ENCODE results near the gene CCDC181. TPM values are rescaled to one million over a fixed set of nuclear protein-coding genes. Genes with fewer than 3 reads are reported as not detected.
"Not testable (repeated sequence)": the region's sequence is repeated elsewhere in the genome, so short reads cannot be mapped to it uniquely, and the experiment has no call there.

Gene CCDC181
- 1.2 TPM for total RNA-seq (ENCODE audit: insufficient read depth, low replicate concordance)

DNA sequence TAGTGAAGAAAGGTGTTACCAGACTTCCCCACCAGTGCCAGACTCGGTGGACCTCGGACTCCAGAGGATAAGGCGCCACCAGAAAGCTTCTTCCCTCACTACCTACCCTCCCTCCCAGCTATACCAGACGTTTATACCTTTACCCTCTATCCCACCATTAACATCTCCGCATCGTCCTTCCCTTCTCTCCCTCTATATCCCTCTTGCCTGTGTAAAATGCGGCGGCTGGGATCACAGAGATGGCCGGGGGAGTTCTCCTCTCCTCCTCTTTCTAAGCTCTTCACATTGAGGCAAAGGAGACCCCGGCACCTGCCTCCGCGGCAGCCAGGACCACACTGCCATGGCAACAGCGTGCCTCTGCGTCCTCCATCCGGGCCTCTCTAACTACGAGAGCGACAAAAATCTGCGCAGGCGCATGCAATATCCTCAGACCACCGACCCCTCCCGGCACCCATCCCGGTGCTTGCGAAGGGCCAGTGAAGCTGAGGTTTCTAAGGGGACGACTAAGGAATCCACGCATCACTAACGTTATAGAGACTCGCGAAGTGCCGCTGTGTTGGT is at the start of gene CCDC181:
Gene CCDC181 (minus strand): TSS at position 394 of the 561 bp plus-strand sequence. CDS start 2,547 bp downstream, outside the sequence.
- peak; percentile 73 for DNase-seq (ENCODE audit: low spot score)

DNA sequence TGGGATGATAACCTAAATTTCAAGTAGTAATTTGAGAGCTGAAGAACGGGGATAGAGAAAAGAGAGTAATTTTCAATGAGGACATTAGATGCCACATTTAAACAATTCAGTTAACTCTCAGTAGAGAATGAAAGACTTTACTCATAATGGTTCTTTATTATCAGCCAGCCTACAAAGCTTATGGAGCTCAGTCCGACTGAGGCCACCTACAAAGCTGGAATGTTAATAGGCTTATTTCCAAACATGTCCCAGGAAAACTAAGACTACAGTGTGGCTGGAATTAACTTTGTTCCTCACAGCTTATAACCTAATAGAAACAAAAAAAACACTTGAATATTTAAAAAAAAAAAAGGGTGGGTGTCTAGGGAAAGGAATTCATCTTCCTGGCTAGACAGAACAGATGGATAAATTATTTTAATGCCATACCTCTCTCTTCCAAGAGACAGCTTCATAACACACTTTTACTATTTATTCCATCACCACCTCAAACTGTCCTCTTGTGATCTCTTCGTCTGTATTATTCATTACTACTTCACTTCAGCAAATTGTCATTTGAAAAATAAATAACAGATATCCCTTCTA is 48.6 kb upstream of the CCDC181 start:
- DNase-seq (ENCODE audit: low spot score) = no peak

DNA sequence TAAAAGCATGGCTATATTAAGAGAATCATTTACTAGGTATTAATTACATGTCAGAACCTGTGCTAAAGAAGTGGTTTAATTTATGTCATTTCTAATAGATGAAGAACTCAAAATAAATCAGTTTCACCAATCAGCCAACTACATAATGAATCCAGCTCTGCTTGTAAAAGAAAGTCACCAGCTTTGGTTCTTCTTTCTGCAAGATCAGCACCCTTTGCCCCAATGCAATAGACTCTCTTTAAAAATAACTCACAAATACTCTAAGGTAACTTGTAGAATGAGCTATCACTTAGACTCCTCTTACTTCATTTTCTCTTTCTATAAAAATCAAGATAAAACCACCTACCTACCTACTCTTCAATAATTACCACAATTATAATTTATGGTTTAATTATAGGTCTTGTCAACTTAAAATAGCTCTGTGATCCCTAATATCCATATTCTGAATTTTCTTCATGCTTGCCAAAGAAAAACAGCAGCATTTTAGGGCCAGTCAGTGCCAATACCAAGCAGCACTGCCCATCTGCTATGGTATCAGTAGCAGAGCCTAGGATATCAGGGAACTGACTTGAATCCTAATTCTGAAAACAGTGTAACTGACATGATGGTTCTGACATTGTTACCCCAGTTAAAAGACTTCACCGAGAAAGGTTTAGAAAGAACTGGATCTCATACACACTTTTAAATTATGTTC is 47.2 kb upstream of the CCDC181 start:
- no peak for DNase-seq (ENCODE audit: low spot score)

DNA sequence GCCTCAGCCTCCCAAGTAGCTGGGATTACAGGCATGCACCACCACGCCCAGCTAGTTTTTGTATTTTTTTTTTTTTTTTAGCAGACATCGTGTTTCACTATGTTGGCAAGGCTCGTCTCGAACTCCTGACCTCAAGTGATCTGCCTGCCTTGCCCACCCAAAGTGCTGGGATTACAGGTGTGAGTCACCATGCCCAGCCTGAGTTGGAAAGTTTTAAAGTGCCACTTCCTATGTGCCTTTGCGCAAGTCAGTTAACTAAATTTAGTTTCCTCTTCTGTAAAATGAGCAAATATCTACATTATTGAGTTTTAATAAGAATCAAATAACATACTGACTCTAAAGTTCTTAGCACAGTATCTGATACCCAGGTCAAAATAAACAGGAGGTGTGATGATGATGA is 46.1 kb upstream of the CCDC181 start:
- no peak for DNase-seq (ENCODE audit: low spot score)

DNA sequence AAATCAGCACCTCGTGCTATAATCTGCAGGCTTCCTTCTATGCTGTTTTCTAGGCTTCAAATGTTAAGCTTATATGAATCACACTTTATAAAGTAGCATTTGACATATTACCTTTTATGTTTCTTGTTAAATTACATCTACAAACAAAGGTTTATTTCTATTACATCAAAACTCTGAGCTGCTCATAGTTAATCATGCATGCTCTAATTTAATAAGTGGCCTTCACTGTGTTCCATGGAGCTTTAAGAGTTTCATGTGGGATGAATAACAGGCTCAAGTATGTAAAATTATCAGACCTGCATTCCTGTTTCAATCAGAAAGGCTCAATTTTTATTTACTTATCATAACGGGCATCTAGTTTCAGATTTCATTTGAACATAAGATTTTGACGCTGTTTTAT is 45.5 kb upstream of the CCDC181 start:
- no peak for DNase-seq (ENCODE audit: low spot score)

DNA sequence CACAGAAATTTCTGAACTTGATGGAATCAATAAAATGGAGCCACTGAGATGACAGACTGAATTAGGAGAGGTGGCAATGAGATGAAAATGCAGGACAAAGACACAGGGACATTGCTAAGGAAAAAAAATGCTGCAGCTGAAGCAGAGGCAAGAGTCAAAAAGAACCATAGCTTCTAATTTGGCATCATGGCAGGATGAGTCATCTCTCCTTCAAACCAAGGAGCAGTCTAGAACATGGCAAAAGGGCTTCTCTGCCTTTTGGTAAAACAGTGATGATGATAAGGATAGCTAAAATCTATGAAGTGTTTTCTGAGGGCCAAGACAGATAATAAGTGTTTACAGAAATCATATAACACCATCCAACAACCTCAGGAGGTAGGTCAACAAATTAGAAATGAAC is 41.7 kb upstream of the CCDC181 start:
- DNase-seq (ENCODE audit: low spot score) = no peak

DNA sequence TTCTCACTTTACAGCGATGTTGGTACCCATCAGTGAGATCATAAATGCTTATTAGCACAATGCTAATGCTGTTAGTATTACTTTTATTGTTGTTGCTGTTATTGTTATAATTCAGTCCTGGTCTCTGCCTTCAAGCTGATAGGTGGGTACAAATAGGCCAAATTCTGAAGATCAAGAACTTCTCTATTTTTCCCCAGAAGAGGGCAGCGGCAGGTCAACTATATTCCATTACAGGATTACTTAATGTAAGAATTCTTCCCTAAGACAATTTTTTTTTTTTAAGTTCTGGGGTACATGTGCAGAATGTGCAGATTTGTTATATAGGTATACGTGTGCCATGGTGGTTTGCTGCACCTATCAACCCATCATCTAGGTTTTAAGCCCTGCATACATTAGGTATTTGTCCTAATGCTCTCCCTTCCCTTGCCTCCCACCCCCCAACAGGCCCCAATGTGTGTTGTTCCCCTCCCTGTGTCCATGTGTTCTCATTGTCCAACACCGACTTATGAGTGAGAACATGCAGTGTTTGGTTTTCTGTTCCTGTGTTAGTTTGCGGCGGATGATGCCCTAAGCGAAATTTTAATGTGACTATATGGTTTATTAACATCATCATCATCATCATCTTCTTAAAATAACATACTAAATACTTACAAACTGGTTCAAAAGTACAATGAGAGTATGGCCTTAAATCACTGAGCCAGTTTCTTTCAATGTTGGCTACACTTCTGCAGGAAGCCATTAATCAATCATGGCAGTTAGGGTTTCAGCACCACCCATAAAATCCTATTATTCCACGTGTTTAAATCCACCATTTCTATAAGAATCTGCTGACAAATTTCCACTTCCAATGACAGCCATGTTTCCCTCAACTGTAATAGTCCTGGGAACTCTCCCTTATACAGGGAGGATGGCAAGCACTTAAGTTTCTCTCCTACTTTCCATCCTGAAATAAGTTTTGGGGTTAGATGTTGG is 39.3 kb upstream of the CCDC181 start:
- peak; percentile 43 for DNase-seq (ENCODE audit: low spot score)

DNA sequence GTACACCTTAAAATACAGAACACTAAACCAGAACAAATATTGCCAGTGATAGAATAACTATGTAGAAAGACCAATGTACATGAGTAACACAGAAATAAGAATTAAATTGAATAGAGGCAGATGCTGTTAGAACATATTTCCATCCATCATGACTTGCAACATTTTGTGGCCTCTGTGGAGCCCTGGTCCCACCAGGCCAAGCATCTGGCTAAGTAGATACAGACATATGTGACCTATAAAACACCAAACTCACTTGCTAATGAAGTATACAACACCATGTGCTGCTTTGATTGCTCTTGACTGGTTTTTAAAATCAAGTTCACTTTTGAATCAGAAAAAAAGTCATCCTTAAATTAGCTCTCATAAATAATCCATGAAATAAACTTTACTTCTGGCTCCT is 38.0 kb upstream of the CCDC181 start:
- no peak for DNase-seq (ENCODE audit: low spot score)

DNA sequence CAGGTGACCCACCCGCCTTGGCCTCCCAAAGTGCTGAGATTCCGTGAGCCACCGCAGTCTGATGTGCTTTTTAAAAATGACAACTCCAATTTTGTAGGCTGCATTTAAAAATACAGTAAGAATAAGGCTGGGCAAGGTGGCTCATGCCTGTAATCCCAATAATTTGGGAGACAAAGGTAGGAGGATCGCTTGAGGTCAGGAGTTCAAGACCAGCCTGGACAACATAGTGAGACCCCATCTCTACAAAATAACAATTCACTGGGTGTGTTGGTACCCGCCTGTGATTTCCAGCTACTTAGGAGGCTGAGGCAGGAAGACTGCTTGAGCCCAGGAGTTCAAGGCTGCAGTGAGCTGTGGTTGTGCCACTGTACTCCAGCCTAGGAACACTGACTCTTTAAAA is 35.1 kb upstream of the CCDC181 start:
- DNase-seq (ENCODE audit: low spot score) = no peak

DNA sequence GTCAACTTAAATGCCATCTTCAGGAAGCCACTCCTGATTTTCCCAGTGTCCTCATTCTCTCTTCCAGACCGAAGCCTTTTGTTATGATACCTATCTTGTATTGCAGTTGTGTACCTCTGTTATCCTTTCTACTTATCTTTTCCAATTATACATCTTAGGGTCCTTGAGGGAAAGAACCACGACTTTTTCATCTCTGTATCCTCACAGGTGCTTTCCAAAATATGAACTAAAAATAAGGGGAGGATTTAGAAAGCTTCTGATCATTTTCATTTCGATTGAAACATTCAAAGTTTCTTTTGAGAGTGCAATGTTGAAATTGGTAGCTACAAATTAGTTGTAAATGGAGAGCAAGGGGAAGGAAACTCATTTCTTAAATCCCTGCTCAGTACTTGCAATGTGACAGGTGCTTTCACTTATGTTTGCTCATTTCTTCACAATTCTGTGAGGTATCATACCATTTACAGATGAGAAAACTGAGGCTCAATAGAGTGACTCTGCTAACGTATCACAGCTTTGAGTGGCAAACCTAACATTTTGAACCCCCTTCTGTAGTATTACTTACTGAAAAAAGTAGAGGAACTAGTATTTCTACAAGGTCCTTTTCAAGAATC is 34.2 kb upstream of the CCDC181 start:
- no peak for DNase-seq (ENCODE audit: low spot score)

DNA sequence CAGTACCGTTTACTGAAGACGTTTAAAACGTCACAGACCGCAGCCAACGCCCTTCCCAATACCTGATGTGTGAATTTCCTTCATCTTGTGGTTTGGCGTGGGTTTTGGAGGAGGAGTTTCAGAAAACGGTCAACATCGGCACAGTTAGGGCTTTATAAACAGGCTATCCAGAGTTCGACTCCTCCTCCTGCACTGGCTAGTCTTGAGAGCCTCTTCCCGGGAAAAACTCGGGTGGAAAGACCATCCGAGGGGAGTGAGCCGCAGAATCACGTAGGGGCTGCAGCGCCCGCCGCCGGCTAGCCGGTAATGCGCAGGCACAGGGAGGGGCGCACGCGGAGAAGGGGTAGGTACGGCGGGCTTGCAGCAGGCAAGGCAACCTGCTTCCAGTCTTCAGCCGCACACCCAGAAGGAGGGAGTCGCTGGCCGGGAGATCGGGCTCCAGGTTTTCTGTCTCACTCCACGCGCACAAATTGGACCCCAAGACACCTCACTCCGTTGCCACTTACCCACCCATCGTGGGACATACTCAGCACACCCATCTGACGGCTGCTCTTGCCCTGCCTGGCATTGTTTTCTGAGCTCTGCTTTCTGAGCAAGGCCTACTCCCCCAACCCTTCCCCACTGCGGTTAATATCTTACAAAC is 33.0 kb upstream of the CCDC181 start:
- DNase-seq (ENCODE audit: low spot score) = no peak

DNA sequence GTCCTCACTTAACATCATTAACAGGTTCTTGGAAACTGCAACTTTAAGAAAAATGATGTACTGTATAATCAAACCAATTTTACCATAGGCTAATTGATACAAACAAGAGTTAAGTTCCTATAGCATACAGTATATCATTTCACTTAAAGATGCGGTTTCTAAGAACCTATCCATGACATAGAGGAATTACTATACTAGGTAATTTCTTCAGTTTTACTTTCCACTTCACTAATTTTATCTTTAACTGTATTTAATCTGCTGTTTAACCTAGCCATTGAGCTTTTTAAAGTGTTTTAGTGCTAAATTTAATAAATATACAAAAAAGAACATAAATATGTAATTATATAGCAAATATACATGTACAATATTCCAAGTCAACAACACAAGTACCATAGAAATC is 30.2 kb upstream of the CCDC181 start:
- DNase-seq (ENCODE audit: low spot score) = no peak

DNA sequence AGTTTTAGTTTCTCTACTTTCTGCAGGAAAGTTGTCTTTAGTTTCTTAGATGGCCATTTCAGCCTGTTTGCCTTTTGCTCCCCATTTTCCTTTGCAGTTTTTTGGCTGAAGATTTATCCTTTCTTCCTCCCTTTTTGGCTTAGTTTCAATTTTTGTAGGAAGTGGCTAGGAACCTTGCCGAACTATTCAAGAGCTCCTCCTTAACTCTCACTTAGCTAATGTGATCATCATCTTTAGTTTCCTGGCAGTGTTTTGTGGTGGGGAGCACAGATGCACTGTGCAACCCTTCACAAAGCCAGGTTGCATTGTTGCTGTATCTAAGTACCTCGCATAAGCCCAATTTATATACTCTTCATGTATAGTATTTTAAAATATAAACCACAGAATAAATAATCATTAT is 28.8 kb upstream of the CCDC181 start:
- DNase-seq (ENCODE audit: low spot score) = no peak

DNA sequence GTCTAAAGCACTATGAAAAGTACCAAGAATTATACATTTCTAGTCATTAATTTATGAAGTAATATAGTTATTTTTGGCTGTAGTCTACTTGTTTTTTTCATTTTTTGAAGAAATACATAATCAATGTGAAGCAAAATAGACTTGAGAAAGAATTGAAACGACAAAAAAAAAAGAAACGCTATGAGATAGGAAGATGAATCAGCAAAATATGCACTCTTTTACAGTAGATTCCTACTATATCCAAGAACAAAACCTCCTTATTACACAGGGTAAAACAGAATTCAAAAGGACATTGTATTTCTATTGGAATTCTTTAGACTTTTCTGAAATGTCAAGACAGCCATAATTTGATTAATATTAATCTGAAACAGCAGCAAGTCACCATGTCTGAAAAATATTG is 25.6 kb upstream of the CCDC181 start:
- DNase-seq (ENCODE audit: low spot score) = no peak

DNA sequence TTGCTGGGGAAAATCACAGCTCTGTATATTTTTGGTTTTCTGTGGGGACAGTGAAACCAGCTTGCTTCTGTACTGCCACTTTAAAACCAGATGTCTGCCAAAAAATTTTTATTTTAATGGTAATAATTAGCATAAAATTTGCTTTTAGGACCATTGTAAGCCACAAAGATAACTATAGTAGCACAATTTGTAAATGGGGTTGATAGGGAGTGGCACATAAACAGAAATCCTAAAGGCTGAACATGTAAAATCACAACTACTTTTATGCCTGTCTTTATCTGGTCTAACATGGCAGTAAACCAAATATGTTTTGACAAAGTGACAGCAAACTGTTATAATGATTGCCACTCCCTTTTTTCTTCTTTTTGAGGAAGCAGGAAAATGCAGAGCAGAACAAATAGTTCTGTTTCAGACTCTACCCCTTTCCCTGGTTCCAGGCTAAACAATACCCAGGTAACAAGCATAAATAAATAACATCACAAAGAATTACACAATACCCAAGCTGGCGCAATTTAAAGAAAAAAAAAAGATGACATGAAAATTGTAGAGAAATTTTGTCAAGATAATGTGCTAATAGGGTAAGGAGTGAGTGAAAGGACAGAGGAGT is 24.0 kb upstream of the CCDC181 start:
- DNase-seq (ENCODE audit: low spot score) = no peak

DNA sequence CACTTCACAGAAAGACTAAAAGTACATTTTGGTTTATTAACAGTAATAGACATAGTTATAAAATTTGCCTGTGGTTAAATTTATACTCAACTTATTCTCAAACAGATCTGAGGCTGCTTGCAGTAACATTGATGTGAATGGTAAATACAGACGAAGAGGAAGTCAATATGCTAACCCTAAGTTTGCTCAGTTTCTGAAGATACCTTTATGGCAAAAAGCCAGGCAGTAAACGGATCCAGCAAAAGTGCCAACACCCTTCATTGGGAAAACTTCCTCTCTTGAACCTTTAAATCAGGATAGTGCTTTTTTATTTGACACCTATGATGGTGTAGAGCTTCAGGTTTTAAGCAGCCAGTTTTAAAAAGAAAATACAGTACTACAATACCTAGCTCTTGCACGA is 16.6 kb upstream of the CCDC181 start:
- no peak for DNase-seq (ENCODE audit: low spot score)

DNA sequence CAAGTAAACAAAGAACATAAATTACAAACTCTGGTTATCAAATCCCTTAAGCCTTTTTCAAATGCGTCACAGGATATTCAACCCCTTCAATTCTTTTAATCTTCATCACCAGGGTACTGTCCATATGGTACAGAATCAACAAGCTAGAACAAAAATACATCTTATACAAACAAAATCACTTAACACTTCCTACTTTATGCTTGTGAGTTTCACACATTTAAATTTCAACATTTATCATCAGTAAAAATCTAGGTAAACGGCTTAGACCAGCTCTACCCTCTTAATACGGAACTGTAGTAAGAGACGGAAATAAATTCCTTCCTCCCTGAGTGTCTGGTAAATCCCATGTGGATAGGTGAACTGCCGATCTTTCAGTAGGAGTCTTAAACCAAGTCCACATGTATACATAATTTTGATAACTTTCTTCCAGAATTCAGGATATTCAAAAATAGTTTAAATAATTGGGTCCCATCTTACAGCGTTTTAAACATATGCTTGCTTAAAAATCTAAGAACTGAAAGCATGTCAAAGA is 1.0 kb downstream of the CCDC181 start:
- DNase-seq (ENCODE audit: low spot score) = no peak

DNA sequence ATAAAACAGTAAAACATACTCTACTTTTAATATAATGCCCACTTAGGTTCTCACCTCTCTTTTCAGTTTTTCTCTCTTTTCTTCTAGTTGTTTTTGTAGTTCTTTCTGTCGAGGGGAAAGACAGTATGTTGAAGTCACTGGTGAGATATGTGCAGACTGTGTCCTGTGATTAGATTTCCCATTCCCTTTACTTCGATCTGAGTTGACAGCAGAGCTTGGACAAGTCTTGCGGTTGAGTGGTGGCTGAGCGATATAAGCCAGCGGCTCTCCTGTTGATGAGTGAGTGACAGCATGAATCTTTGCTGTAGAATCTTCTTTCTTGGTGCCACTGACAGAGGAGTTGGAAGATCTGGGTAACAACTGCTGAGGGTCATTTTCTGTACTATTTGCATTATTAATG is 6.0 kb downstream of the CCDC181 start:
- DNase-seq (ENCODE audit: low spot score) = no peak

DNA sequence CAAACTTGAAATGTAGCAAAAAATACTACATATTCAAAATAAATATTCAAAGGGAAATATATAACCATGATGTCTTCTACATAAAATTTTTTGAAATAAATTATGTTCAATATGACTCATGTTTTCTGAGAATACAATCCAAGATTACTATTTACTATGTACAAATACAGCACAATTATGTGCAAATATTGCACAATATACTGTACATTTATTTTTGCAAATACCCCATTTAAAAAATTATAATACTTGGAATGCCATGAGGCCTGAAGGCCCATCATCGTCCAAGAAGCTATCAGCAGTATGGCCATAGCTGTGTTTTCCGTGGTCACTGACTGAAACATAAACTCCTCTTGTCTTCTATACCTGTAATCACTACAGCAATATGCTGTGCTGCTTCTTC is 12.3 kb downstream of the CCDC181 start:
- no peak for DNase-seq (ENCODE audit: low spot score)

DNA sequence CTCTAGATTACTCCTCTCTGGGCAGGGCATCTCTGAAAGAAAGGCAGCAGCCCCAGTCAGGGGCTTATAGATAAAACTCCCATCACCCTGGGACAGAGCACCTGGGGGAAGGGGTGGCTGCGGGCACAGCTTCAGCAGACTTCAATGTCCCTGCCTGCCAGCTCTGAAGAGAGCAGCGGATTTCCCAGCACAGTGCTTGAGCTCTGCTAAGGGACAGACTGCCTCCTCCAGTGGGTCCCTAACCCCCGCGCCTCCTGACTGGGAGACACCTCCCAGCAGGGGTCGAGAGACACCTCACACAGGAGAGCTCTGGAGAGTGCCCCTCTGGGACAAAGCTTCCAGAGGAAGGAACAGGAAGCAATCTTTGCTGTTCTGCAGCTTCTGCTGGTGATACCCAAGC is 18.9 kb downstream of the CCDC181 start:
- not testable (repeated sequence) for DNase-seq (ENCODE audit: low spot score)

Data from umbilical cord (tissue), 2 donors.